DMS153 (cell line): ENCODE data around the gene AK1.

Experiments
- DNase-seq: peaks from one replicate; lab custom pipeline; 2025; lab: John Stamatoyannopoulos, UW

Gene AK1

DNA sequence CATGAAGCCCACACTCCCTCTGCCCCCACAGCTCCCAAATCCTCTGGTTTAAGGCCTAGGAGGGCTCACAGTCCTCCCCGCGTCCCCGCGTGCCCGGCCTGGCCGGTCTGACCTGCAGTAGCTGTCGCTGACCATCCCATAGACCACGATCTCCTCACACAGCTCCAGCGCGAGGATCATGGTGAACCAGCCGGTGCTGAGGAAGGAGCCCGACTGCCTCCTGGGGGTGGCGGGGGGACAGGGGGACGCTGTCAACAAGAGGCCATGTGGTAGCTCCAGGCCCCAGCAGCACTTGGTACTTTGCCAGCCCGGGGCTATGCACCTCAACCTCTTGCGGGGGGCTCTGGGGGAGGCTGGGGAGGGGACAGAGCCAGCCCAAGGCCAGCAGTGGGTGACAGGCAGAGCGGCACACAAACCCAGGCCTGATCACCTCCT is 32.4 kb upstream of the AK1 start:
- DNase-seq, result no peak

DNA sequence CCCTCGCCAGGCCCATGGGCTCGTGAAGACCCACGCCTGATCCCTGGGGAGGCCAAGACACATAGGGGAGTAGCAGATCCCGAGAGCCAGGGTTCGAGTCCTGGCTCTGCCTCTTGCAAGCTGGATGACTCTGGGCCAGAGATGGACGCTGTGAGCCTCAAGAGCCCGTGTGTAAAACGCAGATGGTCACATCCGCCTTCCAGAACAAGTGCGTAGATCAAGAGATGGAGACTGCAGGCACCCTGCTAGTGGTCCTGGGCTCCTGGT is 31.1 kb upstream of the AK1 start:
- no peak for DNase-seq

DNA sequence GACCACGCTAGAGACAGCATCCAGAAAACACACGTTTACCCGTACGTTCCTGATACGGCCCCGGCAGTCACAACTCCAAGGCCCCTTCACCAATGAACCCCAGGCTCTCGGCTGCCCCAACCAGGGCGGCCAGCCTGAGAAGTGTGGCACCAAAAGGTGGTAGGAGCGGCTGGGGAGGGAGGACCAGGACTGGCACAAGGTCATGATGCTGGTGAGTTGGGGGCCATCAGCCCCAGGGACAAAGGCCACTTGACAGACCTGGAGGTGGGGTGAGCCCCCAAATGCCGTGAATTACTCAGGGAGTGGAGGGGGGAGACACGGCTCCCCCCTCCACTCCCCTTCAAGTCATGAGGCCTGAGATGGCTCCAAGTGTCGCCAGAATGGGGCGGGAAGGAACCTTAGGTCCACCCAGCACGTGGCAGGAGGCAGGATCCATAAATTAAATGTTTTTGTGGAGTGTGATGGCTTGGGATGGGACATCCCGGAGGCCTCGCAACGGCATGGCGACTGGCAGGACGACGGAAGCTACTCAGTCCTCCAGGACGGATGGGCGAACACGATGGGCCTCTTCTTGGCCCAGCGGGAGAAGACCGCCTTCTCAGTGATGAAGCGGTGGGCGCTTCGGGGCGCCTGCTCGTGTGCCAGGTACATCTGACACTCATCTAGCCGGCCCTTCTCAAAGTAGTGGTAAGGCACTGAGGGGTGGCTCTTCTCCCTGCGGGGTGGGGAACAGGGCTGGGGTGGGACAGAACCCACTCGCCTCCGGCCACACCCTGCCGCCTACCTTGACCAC is 30.6 kb upstream of the AK1 start:
- DNase-seq, result no peak

DNA sequence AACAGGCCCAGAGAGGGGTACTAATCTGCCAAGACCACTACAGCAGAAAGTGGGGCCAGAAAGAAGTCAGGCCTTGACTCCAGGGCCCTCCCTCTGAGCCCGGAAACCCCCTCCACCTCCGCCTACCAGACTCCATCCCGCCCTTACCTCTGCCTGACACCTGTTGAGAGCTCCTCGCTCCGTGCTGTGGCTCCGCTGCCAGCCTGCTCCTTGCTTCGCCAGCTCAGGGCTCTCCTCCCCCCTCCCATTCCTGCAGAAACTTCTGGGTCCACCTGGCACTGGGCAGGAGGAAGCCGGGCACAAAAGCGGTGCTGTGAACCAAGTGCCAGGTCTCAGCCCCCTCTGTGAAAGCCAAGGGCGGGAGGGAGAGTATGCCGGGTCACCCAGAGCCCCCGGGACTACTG is 28.3 kb upstream of the AK1 start:
- no peak for DNase-seq

DNA sequence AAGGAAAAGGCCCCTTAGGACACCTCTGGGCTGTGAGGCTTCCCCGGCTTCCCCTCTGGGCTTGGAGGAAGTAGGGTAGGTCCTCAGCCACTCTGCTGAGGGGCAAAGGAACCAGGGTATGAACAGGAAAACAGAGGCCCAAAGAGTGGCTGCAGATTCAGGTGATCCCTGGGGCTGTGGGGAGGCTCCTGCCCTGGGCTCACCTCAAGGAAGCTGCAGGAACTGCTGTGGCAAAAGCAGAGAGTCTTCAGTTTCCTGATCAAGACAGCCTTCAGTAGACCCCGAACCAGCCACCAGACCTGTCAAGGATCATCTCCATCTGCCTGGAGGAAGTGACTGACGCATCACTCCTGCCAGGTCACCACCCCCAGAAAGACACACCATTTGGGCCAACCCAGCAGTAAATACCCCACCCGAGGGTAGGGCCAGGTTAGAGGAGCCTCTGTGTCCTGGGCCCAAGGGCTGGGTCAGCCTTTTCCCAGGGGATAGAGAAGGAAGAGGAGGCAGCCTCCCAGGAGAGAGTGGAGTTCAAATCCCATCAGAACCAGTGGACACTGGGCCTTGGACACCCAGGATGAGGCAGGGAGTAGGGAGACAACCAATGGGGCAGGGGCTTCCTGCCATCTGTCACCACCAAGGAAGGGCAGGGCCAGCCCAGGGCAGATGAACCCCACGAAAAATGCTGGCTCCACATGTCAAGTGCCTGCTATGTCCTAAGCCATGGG is 27.7 kb upstream of the AK1 start:
- DNase-seq, result no peak

DNA sequence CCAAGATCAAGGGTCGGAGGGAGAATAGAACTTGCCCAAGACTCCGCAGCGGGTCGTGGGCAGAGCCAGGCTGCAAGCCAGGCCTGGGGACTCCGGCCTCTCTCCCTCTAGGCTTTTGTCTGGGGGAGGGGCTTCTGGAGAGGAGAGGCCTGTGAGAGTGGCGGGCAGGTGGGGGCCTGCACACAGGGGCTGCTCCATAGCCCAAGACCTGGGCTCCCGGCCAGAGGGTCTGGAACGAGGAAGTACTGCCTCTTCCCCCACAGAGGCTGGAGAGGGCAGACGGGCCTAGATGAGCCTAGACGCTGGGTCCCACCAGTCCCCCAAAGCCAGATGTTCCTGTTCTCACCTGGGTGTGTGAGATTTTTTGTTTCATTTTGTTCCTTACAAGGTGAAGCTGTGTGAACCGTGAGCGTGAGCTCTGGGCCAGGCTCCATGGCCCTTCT is 27.1 kb upstream of the AK1 start:
- no peak for DNase-seq

DNA sequence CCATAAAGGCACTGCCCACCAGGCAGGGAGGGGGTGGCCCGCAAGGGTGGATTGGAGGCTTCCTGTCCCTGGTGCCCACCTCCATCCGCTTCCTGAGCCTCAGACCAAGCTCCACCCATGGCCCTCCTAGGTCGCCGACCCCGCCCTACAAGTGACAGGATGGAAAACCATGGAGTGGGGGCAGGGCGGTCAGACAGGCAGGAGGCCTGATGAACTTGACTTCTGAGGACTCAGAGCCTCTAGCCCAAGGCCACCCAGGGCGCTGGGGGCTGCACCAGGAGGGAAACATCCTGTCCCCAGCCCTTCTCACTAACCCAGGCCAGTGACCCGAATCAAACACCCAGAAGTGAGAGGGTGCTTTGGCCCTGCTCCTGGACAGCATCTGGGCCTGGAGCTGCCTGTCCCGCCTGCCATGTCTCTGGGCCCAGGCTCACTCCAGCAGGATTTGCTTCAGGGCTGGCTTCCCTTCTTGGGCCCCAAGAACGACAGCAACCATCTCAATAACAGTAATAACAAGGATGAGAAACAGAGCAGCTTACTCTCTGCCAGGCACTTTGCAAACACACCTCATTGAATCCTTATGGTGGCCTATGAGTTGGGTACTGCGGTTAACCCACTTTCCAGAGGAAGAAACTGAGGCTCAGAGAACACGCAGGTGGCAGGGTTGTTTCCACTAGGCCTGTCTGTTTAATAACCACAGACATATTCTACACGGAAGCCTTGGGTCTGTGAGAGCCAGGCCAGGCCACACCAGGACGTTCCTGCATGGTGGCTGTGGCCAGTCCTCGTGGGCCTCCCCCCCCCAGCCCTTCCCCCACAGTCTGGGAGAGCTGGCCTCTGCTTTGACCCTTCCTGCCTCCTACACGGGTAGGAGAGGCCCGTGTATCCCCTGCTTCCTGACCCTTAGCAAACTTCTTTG is 26.3 kb upstream of the AK1 start:
- no peak for DNase-seq

DNA sequence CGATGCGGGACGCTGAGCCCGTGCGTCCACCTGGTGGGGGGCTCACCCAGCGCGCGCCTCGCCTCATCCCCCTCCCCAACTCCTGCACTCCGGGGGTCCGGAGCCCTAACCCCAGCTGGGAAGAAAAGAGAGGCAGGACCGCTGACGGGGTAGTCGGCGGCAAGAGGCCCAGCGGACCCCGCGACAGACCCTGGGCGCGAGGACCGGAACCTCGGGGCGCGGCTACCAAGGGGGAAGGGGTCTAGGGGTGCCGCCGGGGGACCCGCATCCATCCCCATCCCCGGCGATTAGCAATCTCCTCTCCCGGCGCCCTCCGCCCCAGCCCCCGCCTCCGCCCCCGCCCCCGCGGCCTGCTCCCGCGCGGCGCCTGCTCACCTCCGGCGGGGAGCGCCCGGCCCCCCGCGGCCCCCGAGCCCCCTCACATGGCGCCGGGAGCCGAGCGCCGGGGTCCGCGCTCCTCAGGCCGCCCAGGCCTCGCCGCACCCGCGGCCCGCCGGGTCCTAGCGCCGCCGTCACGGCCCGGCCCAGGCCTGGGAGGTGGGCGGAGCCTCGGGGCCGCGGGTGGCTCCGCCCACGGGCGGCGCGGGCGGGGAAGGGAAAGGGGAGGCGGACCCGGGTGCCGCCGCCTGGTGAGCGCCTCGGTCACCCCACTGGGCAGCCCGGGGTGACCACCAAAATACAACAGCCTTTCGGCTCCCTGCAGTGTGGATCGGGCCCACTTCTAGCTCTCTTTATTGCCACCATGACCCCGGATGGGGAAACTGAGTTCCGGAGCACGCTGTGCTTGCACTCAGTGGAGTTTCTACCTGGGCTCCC is 21.9 kb upstream of the AK1 start, which contains the start of gene ST6GALNAC6:
TSS of gene ST6GALNAC6 (minus strand) at position 476 of the 816 bp plus-strand sequence. CDS start 1,622 bp downstream, outside the sequence.
- DNase-seq, result no peak

DNA sequence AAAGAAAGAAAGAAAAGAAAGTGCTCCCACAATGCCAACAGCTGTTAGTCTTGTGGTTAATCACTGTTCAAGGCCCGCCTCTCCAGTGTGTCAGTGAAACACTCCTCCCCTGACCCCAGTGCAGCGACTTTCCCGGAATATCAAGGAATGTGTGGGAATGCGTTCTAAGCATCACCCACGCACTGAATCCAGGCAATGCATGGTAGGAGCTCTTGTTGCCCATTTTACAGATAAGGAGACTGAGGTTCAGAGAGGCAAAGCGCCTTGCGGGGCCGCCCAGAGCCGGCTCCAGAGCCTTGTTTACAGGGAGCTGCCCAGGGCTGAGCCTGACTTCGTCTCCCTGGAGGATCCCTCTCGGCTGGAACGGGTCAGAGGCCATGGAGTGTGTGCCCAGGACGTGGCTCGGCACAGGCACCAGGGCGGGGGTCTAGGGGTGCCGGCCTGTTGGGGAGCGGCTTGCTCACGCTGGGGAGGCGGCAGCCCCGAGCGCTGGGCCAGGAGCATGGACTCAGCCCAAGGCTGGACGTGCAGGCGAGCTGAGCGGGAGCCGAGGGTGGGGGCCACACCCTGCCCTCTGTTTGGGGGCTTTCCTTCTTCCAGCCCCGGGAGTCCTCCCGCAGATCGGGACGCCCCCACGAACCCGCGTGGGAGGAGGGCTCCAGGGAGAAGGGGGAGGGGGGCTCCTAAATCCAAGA is 21.1 kb upstream of the AK1 start:
- DNase-seq, result no peak

DNA sequence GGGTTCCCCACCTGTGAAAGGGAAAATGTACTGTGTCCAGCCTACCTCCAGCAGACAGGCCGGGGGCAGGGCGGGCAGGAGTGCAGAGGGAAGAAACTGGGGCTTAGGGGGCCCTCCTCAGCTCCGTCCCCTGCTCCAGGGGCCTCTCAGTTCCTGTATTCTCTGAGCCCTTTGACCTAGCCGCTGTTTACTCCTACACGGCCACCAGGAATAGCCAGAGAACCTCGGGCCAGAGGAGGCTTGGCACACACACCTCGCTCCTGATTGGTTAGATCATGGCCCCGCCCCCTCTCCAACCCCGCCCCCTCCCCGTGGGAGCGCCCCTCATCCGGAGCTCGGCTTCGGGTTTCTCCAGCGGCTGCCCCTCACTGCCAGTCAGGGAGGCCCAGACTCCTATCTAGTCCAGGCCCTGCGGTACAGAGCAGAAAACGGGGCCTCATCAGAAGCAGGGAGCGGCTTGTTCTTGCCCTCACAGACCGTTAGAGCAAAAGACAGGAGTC is 19.8 kb upstream of the AK1 start:
- no peak for DNase-seq

DNA sequence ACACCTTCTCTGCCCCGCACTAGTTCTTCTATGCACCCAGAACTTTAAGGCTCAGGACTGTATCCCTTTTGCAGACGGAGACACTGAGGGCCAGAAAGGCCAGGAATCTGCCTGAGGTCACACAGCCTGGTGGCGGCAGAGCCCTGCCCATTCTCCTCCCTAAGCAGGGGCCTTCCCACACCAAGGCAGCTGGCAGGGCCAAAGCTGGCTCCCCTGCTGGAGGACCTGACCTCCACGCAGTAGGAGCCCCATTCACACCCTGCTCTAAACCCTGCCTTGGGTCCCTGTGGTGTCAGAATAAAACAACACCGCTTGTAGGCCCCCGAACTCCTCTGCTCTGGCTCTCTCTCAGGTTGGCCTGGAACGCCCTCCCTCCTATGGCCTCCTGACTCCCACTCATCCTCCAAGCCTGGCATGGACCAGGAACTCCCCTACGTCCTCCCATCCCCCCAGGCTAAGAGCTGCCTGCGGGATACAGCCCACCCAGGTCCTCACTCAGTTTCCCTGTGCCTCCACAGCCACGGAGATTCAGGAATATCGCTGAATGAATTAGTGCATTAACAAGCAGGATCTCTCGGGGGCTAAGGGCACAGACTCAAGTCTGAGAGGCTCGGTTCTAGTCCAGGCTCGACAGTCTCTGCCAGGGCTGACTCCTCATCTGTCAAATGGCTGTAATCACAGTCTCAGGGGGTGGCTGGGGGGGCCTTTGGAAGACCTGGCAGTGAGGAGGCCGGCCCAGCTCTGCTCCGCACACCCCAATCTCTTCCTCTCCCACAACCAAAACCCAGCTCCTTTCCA is 19.1 kb upstream of the AK1 start:
- DNase-seq, result no peak

DNA sequence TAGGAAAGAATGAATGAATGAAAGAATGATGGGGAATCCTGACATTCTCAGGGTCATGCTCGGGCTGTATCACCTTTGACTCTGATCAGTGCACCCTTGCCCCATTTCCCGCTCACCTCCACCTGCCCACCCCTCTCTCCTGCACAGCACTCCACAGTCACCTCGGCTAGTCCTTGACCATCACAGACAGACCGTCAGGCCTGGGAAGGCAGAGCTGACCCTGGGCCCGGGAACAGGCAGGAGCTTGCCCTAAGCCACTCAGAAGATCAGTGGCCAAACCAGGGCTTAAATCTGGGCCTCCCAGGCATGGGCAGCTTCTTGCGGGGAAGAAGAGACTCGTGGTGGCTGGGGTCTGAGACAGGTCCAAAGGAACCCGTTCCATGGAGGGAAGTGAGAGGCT is 18.3 kb upstream of the AK1 start:
- DNase-seq, result no peak

DNA sequence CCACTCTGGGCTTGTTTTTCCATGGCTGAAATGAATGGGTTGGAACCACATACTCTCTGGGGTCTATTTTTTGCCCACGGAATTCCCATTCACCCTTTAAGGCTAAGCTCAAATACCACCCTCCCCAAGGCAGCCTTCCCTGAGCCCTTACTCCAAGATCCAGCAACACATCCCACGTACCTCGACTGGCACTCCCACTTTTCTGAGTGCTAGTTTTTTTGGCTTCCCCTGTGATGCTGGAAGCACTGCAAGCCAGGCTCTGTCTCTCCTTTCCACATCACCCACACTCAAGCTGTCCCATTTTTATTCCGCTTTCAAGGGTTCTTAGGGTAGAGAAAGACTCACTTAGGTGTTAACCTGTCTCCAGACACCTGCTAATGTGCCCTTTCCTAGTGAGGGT is 15.9 kb upstream of the AK1 start:
- DNase-seq, result no peak

DNA sequence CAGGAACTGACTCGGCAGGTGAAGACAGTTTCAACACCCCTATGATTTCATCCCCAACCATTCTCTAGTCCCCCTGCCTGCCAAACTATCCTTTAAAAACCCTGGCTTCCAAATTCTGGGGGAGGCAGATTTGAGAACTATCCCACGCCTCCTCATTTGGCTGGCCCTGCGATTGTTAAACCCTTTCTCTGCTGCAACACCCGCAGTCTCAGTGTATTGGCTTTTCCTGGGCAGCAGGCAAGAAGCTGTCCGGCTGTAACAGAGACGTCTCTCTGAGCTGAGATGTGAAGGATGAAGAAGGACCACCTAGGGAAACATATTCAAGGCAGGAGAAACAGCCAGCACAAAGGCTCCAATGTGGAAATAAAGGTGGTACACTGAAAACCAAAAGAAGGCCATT is 15.4 kb upstream of the AK1 start:
- DNase-seq, result no peak

DNA sequence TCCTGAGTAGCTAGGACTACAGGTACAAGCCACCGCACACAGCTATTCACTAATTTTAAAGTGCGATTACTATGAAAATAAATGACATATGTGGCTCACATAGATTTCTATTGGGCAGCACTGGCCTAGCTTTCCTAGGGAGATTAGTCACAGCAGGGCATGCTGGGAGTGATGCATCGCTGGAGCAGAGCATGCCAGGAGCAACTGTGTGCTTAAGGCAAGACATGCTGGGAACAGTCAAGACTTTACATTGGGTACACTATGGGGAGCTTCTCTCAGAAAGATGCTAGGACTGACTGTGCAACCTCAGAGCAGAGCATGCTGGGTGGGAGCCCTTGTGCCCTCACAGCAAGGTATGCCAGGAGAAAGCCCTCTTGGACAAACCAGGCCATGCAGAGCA is 12.6 kb upstream of the AK1 start:
- DNase-seq, result no peak

DNA sequence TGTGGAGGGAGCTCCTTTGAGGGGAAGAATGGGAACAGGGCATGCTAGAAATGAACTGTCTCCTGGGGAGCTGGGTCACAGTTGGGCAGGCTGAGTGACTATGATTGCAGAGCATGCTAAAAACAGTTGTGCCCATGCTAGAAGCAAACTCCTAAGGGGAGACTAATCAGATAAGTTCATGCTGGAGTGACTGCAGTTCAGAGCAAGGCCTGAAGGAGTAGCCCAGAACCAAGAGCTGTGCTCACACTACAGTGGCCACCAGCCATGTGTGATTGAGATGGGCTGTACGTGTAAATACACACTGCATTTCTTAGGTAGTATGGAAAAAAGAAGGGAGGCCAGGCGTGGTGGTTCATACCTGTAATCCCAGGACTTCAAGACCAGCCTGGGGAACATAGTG is 10.3 kb upstream of the AK1 start:
- DNase-seq, result no peak

DNA sequence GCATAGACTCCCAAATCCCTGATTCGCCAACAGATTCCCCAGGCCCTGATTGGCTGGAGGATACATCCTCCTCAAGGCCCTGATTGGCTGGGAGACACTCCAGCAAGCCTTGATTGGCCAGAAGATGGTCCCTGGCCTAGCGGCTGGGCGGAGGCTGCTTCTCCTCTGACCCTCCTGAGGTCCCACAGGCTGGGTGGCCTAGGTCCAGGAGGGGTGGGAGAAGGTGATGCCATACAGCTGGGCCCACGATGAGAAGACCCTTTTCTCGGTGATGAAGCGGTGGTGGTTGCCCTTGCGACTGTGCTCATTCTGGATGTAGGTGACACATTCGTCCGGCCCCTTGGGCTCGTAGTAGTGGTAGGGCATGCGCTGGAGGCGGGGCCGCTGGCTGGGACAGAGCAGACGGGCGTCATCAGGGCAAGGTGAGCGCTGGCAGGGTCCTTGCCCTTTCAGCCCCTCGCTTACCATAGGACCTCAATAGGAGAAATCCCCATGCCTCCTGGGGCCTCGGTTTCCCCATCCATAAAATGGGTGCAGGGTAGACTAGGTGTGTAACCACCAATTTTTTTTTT is 9.0 kb upstream of the AK1 start:
- no peak for DNase-seq

DNA sequence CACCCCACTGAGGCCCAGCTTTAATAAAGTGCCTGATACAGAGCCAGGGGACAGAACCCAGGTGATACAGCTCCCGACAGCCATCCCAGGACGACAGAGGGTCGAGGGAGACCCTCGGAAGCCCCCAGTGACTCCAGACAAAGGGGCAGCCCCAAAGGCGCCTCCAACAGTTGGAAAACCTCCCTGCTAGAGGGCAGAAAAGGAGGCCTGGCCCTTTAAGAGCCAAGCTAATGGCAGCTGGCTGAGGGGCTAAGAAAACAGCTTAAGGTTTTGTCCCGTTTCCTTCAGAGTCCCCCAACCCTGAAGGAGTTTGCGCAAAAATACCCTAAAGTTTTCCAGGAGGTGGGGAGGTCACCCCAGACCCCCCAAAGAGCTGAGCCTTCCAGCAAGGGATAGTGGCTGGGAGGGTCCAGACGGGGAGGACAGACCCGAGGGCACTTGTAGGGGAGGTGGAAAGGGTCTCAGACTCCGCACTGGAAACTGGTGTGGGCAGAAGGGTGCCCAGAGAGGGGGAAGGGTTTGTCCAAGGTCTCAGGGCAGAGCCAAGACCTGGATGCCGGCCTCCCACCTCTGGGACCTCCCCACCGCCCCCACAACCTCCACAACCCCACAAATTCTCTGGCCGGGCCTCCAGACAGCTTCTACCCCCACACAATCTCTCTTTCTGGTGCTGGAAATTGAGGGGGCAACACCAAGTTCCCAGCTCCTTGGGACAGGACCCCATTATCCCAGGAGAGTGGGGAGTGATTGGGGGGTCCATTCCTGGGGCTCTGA is 8.2 kb upstream of the AK1 start:
- DNase-seq, result no peak

DNA sequence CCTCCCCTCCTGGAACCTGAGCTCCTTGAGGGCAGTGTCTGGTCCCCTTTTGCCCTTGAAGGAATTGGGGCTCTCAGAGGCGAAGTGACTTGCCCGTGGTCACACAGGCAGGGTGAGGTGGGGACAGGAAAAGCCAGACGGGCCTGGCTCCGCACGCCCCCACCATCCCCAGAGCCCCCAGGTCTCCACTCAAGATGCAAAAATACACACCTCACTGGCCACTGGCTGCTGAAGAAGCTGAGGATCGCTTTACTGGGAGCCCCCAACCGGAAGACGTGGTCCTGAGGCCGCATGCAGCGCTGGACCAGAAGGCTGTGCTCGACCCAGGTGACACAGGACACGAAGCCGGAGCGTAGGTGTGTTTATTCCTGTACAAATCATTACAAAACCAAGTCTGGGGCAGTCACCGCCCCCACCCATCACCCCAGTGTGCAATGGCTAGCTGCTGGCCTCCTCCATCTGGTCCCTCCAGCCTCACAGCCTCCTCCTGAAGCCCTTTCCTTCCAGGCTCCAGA is 7.6 kb upstream of the AK1 start:
- DNase-seq, result no peak
